DOHH2 (cell line): ENCODE data around the gene TSPAN4.

ENCODE experiments used
- EZH2phosphoT487 ChIP-seq: fragments of 200-600 bp; sonication (generic); IDR thresholded peaks from 2 replicates; pipeline ENCODE4 v1.6.1; 2017; ENCODE audit warnings: borderline replicate concordance, mild to moderate bottlenecking, antibody characterized with exemption, low read length, moderate library complexity, mixed read lengths
- TF ChIP-seq, protein P1 (sequence below): fragments of 200-600 bp; sonication (generic); IDR thresholded peaks from one replicate; pipeline ENCODE4 v1.5.1; 2014; ENCODE audit warnings: antibody characterized with exemption, mild to moderate bottlenecking, low read depth, low read length; ENCODE audit not compliant: poor library complexity, severe bottlenecking

DNA sequence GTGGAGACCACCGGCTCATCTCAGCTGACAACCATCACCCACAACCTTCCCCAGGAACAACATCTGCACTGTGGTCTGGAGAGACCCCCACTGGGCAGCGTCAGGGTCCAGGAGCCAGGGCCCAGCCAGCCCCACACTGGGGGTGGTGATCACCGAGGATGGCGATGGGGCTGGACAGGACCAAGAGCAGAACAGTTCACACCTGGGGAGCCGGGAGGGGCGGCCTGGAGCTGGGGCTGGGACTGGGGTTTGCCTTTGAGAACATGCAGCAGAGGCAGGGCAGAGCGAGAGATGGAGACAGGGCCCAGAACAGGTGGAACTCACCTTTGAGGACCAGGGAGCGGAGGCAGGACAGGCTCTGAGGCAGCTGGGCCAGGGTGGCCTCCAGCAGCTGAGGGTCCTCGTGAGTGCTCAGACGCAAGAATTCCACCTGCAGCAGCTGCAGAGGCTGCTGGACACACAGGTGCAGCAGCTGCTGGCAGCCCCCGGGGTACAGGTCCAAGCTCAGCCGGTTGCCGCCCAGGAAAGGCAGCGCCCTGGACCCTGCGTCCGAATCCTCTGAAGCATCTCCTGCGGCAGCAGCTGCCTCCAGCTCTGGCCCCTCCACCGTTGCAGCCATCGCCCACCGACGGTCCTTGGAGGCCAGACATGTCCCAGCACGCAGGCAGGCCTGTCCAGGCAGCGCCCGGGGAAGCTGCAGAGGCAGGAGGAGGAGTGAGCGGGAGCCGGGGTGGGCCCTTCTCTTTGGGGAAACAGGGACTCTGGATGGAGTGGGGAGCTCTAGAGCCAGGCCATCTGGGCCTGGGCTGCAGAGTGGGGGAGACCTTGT lies 38.7 kb upstream of the TSPAN4 start:
- TF ChIP-seq, protein P1, sequence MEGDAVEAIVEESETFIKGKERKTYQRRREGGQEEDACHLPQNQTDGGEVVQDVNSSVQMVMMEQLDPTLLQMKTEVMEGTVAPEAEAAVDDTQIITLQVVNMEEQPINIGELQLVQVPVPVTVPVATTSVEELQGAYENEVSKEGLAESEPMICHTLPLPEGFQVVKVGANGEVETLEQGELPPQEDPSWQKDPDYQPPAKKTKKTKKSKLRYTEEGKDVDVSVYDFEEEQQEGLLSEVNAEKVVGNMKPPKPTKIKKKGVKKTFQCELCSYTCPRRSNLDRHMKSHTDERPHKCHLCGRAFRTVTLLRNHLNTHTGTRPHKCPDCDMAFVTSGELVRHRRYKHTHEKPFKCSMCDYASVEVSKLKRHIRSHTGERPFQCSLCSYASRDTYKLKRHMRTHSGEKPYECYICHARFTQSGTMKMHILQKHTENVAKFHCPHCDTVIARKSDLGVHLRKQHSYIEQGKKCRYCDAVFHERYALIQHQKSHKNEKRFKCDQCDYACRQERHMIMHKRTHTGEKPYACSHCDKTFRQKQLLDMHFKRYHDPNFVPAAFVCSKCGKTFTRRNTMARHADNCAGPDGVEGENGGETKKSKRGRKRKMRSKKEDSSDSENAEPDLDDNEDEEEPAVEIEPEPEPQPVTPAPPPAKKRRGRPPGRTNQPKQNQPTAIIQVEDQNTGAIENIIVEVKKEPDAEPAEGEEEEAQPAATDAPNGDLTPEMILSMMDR, result no peak
- TF ChIP-seq EZH2phosphoT487, result no peak
